IPS DF 6.9 (cell line): Measurements from ENCODE around the gene ARFGAP3.
"Not testable (repeated sequence)": the region's sequence is repeated elsewhere in the genome, so short reads cannot be mapped to it uniquely, and the experiment has no call there.

ENCODE experiments used
- DNase-seq: peaks from one replicate; pipeline ENCODE4 v3.0.0-alpha.2; 2013; ENCODE audit warnings: low read depth, low spot score
- H3K27ac ChIP-seq: one replicate; pipeline ENCODE4 v1.5.1; 2013; ENCODE audit warnings: low read length, control low read depth
- H3K27me3 ChIP-seq: 2 replicates; pipeline ENCODE4 v1.6.1; 2013; ENCODE audit warnings: mild to moderate bottlenecking, low read length; ENCODE audit not compliant: control insufficient read depth, insufficient read depth
- H3K36me3 ChIP-seq: 2 replicates; pipeline ENCODE4 v1.6.1; 2013; ENCODE audit warnings: low read length; ENCODE audit not compliant: control insufficient read depth, insufficient read depth
- H3K4me1 ChIP-seq: 2 replicates; pipeline ENCODE4 v1.6.1; 2013; ENCODE audit warnings: low read length; ENCODE audit not compliant: control insufficient read depth, insufficient read depth
- H3K4me3 ChIP-seq: 2 replicates; pipeline ENCODE4 v1.5.1; 2013; ENCODE audit warnings: mild to moderate bottlenecking, low read length
- H3K9me3 ChIP-seq: 2 replicates; pipeline ENCODE4 v1.6.1; 2013; ENCODE audit warnings: low read length, inconsistent platforms; ENCODE audit not compliant: control insufficient read depth, insufficient read depth
- WGBS: extraction: QIAGEN DNeasy Blood & Tissue Kit; methylation state at CpG from one replicate; pipeline ENCODE4 v1.1.7; 2013; ENCODE audit warnings: mixed read lengths, missing lambda C conversion rate; ENCODE audit not compliant: insufficient read length, insufficient coverage; 5-methylcytosine and 5-hydroxymethylcytosine counted together

The ARFGAP3 gene

DNA sequence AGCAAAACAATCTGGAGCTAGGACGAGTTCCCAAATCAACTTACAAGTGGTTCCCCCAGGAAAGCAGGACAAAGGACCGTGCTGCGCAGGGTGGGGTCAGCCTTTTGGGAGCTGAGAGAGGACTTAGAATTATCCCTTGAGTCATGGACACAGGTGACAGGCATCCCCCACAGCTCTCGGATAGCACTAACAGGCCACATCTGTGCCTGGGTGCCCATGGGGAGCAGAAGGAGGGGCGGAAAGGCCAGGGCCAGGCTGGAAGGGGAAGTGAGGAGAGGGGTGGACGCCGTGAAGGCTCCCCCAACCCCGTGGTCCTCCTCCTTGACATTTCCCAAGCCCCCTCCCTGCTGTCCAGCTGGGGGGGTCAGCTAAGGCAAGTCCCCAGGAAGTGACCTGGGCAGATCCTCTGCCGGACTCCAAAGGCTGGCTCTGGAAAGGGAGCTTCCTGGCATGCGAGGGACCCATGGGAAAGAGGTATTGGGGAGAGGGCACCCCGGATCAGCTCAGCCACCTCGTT, 104.8 kb downstream of the ARFGAP3 start:
- WGBS: no CpG with 5 or more reads among the region's 12 CpGs
- no peaks in the 10 kb centered on the region for H3K27me3 ChIP-seq
- no peaks in the 10 kb centered on the region for H3K36me3 ChIP-seq
- no peaks in the 10 kb centered on the region for H3K4me1 ChIP-seq
- H3K4me3 ChIP-seq: no peak overlapping the region
- DNase-seq: no peak
- H3K9me3 ChIP-seq: no peaks in the 10 kb centered on the region
- no peak overlapping the region for H3K27ac ChIP-seq

DNA sequence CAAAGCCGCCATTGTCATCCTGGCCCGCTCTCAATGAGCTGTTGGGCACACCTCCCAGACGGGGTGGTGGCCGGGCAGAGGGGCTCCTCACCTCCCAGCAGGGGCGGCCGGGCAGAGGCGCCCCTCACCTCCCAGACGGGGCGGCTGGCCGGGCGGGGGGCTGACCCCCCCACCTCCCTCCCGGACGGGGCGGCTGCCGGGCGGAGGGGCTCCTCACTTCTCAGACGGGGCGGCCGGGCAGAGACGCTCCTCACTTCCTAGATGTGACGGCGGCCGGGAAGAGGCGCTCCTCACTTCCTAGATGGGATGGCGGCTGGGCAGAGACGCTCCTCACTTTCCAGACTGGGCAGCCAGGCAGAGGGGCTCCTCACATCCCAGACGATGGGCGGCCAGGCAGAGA, 106.7 kb downstream of the ARFGAP3 start:
- not testable (repeated sequence) for H3K36me3 ChIP-seq, H3K4me3 ChIP-seq, H3K4me1 ChIP-seq, H3K27ac ChIP-seq, H3K9me3 ChIP-seq, H3K27me3 ChIP-seq, DNase-seq
- WGBS: no CpG with 5 or more reads among the region's 28 CpGs

DNA sequence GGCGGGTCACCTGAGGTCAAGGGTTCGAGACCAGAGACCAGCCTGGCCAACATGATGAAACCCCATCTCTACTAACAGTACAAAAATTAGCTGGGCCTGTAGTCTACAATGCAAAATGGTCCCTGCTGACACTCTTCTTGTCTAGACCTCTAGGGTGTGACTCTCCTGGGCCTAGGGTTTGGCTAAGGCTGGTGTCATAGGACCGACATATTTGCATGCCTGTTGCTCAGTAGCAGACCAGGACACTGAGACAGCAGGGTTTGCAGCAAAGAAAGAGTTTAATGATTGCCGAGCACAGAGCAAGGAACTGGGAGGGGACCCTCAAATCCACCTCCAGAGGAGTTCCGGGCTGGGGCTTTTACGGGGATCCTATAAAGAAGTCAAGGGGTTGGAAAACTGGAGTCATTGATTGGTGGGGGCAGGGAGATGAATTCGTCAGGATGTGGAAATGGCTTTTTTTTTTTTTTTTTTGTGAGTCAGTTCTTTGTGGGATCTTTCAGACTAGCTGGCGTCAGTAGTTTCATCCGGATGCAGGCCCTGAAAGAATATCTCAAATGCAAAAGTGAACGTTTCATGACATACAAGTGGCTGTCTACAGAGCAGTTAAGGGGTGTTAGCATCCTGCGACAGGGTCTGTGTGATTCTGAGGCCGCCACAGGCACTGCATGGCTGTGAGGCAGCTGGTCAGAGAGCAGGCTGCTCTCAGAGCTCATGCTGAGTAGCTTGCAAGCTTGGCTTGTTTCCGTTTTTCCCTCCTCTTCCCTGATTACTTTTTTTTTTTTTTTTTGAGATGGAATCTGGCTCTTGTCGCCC, 109.2 kb downstream of the ARFGAP3 start:
- Histone ChIP-seq H3K4me3 (no peak overlapping the region), H3K36me3 (no peaks in the 10 kb centered on the region), H3K9me3 (no peaks in the 10 kb centered on the region), H3K27me3 (no peaks in the 10 kb centered on the region), H3K4me1 (no peaks in the 10 kb centered on the region), H3K27ac (no peak overlapping the region)
- no CpG with 5 or more reads among the region's 14 CpGs for WGBS
- DNase-seq: no peak
